ENCODE results near the gene MYBPH. TPM values are rescaled to one million over a fixed set of nuclear protein-coding genes. Genes with fewer than 3 reads are reported as not detected.

MYBPH gene
- total and polyA plus RNA-seq, 5 experiments from 2014 or later, result not detected

- Mint-ChIP-seq H3K27ac (no peak overlapping the region), H3K9me3 (peaks cover 0 to 14% (median 5%) of the 10 kb centered on the region in 9 donors)
- ATAC-seq, result no peak
These were observed 21.4 kb downstream of the MYBPH start for GRCh38 chr1:203153989-203154821.

GRCh38 chr1:203153051-203153988, 22.3 kb downstream of the MYBPH start:
- POLR2A ChIA-PET, result no interaction called here
- H3K27me3 Mint-ChIP-seq, result peaks cover 0 to 7% (median 4%) of the 10 kb centered on the region in 5 donors
- no peak for ATAC-seq
- no peaks in the 10 kb centered on the region for H3K4me1 Mint-ChIP-seq
- peaks cover 0 to 5% (median 2%) of the 10 kb centered on the region in 9 donors for H3K9me3 Mint-ChIP-seq
- H3K27ac Mint-ChIP-seq, result no peak overlapping the region
- no peaks in the 10 kb centered on the region for H3K36me3 Mint-ChIP-seq
- no peak for DNase-seq
- H3K4me3 Mint-ChIP-seq, result no peak overlapping the region

More at GRCh38 chr1:203153989-203154821, 21.4 kb downstream of the MYBPH start:
- H3K27me3 Mint-ChIP-seq, result peaks cover 0 to 7% (median 5%) of the 10 kb centered on the region in 5 donors
- H3K4me3 Mint-ChIP-seq, result no peak overlapping the region
- no peak for DNase-seq
- POLR2A ChIA-PET, result no interaction called here
- no peaks in the 10 kb centered on the region for H3K4me1 Mint-ChIP-seq
- peaks cover 0 to 4% (median 0%) of the 10 kb centered on the region in 3 donors for H3K36me3 Mint-ChIP-seq

GRCh38 chr1:203152158-203153034, 23.2 kb downstream of the MYBPH start:
- no peak overlapping the region for H3K4me3 Mint-ChIP-seq
- DNase-seq, result no peak
- no peak overlapping the region for H3K27ac Mint-ChIP-seq
- no peaks in the 10 kb centered on the region for H3K36me3 Mint-ChIP-seq
- H3K9me3 Mint-ChIP-seq, result no peaks in the 10 kb centered on the region
- no peaks in the 10 kb centered on the region for H3K4me1 Mint-ChIP-seq
- ATAC-seq, result no peak
- POLR2A ChIA-PET, result no interaction called here
- peaks cover 0 to 6% (median 1%) of the 10 kb centered on the region in 5 donors for H3K27me3 Mint-ChIP-seq

GRCh38 chr1:203151362-203152157, 24.1 kb downstream of the MYBPH start:
- no peak for DNase-seq
- no peak overlapping the region for H3K4me3 Mint-ChIP-seq
- H3K9me3 Mint-ChIP-seq, result peaks cover 0 to 2% (median 0%) of the 10 kb centered on the region in 9 donors
- POLR2A ChIA-PET, result no interaction called here
- H3K4me1 Mint-ChIP-seq, result no peaks in the 10 kb centered on the region
- peaks cover 0 to 6% (median 1%) of the 10 kb centered on the region in 5 donors for H3K27me3 Mint-ChIP-seq
- no peak for ATAC-seq
- no peaks in the 10 kb centered on the region for H3K36me3 Mint-ChIP-seq
- H3K27ac Mint-ChIP-seq, result no peak overlapping the region

GRCh38 chr1:203150511-203151297, 24.9 kb downstream of the MYBPH start:
- Mint-ChIP-seq H3K4me3 (no peak overlapping the region), H3K4me1 (no peaks in the 10 kb centered on the region), H3K27ac (no peak overlapping the region), H3K36me3 (no peaks in the 10 kb centered on the region), H3K9me3 (peaks cover 0 to 2% (median 0%) of the 10 kb centered on the region in 9 donors), H3K27me3 (peaks cover 0 to 4% (median 0%) of the 10 kb centered on the region in 5 donors)
- POLR2A ChIA-PET, result no interaction called here
- DNase-seq (no peak), ATAC-seq (no peak)

GRCh38 chr1:203149188-203149840, 26.3 kb downstream of the MYBPH start:
- DNase-seq, result no peak
- H3K4me3 Mint-ChIP-seq, result no peak overlapping the region
- peaks cover 0 to 2% (median 0%) of the 10 kb centered on the region in 9 donors for H3K9me3 Mint-ChIP-seq
- H3K36me3 Mint-ChIP-seq, result no peaks in the 10 kb centered on the region
- no peak overlapping the region for H3K27ac Mint-ChIP-seq
- peaks cover 0 to 1% (median 0%) of the 10 kb centered on the region in 5 donors for H3K27me3 Mint-ChIP-seq
- no peaks in the 10 kb centered on the region for H3K4me1 Mint-ChIP-seq
- POLR2A ChIA-PET, result no interaction called here
- no peak for ATAC-seq

GRCh38 chr1:203148579-203148978, 27.0 kb downstream of the MYBPH start:
- DNase-seq (no peak), ATAC-seq (no peak)
- Mint-ChIP-seq H3K36me3 (peaks cover 0 to under 1% (median 0%) of the 10 kb centered on the region in 3 donors), H3K4me3 (no peak overlapping the region), H3K4me1 (no peaks in the 10 kb centered on the region), H3K9me3 (peaks cover 0 to 8% (median 1%) of the 10 kb centered on the region in 9 donors), H3K27me3 (no peaks in the 10 kb centered on the region), H3K27ac (no peak overlapping the region)
- POLR2A ChIA-PET, result no interaction called here

- Mint-ChIP-seq H3K4me3 (no peak overlapping the region), H3K9me3 (peaks cover 0 to 11% (median 3%) of the 10 kb centered on the region in 9 donors), H3K27me3 (no peaks in the 10 kb centered on the region), H3K36me3 (peaks cover 0 to 2% (median 0%) of the 10 kb centered on the region in 3 donors), H3K27ac (no peak overlapping the region), H3K4me1 (no peaks in the 10 kb centered on the region)
- no peak for DNase-seq
- ATAC-seq, result no peak
- POLR2A ChIA-PET, result no interaction called here
These were observed 27.5 kb downstream of the MYBPH start for GRCh38 chr1:203148127-203148526.

- peaks cover 0 to 5% (median 2%) of the 10 kb centered on the region in 3 donors for H3K36me3 Mint-ChIP-seq
- no peak overlapping the region for H3K4me3 Mint-ChIP-seq
- H3K9me3 Mint-ChIP-seq, result peaks cover 0 to 12% (median 3%) of the 10 kb centered on the region in 9 donors
- POLR2A ChIA-PET, result no interaction called here
- no peak overlapping the region for H3K27ac Mint-ChIP-seq
- no peaks in the 10 kb centered on the region for H3K27me3 Mint-ChIP-seq
- no peaks in the 10 kb centered on the region for H3K4me1 Mint-ChIP-seq
- no peak for DNase-seq
- ATAC-seq, result no peak
These were observed 28.2 kb downstream of the MYBPH start for GRCh38 chr1:203147376-203147775.

GRCh38 chr1:203146537-203146936, 29.1 kb downstream of the MYBPH start:
- Mint-ChIP-seq H3K36me3 (peaks cover 0 to 10% (median 2%) of the 10 kb centered on the region in 3 donors), H3K4me3 (no peak overlapping the region), H3K27ac (no peak overlapping the region), H3K4me1 (no peaks in the 10 kb centered on the region), H3K27me3 (no peaks in the 10 kb centered on the region), H3K9me3 (peaks cover 0 to 17% (median 3%) of the 10 kb centered on the region in 9 donors)
- no peak for DNase-seq
- ATAC-seq, result no peak
- POLR2A ChIA-PET, result no interaction called here

- ATAC-seq (no peak), DNase-seq (no peak)
- H3K27me3 Mint-ChIP-seq, result no peaks in the 10 kb centered on the region
- H3K27ac Mint-ChIP-seq, result no peak overlapping the region
- POLR2A ChIA-PET, result no interaction called here
- H3K4me1 Mint-ChIP-seq, result no peaks in the 10 kb centered on the region
- H3K36me3 Mint-ChIP-seq, result peaks cover 0 to 10% (median 2%) of the 10 kb centered on the region in 3 donors
- peaks cover 0 to 17% (median 3%) of the 10 kb centered on the region in 9 donors for H3K9me3 Mint-ChIP-seq
- no peak overlapping the region for H3K4me3 Mint-ChIP-seq
These were observed 29.6 kb downstream of the MYBPH start for GRCh38 chr1:203146042-203146369.

All from naive thymus-derived CD8-positive, alpha-beta T cell (primary cell).